Brain microvascular endothelial cell (primary cell): ENCODE results near the gene CDH4.

ENCODE experiments used
- DNase-seq: peaks from one replicate; pipeline ENCODE4 v3.0.0-alpha.2; 2020
- H3K27ac ChIP-seq: fragments of 250-450 bp; sonication (Bioruptor Pico); 2 replicates; pipeline ENCODE4 v1.5.1; 2020; ENCODE audit warnings: mild to moderate bottlenecking, moderate library complexity
- H3K27me3 ChIP-seq: fragments of 250-450 bp; sonication (Bioruptor Pico); replicated peaks from 2 replicates; pipeline ENCODE4 v1.5.1; 2020; ENCODE audit warnings: mild to moderate bottlenecking
- H3K36me3 ChIP-seq: fragments of 250-450 bp; sonication (Bioruptor Pico); replicated peaks from 2 replicates; pipeline ENCODE4 v1.5.1; 2020; ENCODE audit warnings: mild to moderate bottlenecking
- H3K4me3 ChIP-seq: 2 replicates; pipeline ENCODE4 v1.5.1; 2011; ENCODE audit warnings: low read depth, mild to moderate bottlenecking, control low read depth, low read length, moderate library complexity
- in situ Hi-C: cut with HindIII; loops from 2 replicates; pipeline ENCODE4 v1.10.0; 2017; ENCODE audit warnings: low sequenced_read_pairs, low pct_ligation_motif_present
- TF ChIP-seq, protein P1 (sequence below): IDR thresholded peaks from 2 replicates; pipeline ENCODE4 v1.5.1; 2011; ENCODE audit warnings: low read depth, mild to moderate bottlenecking, moderate library complexity, low read length, control low read depth, inconsistent platforms; ENCODE audit errors: missing control alignments

CDH4 gene

GRCh38 chr20:61796738-61797137 lies 544.7 kb downstream of the CDH4 start:
- no peaks in the 10 kb centered on the region for H3K27me3 ChIP-seq
- TF ChIP-seq, protein P1, sequence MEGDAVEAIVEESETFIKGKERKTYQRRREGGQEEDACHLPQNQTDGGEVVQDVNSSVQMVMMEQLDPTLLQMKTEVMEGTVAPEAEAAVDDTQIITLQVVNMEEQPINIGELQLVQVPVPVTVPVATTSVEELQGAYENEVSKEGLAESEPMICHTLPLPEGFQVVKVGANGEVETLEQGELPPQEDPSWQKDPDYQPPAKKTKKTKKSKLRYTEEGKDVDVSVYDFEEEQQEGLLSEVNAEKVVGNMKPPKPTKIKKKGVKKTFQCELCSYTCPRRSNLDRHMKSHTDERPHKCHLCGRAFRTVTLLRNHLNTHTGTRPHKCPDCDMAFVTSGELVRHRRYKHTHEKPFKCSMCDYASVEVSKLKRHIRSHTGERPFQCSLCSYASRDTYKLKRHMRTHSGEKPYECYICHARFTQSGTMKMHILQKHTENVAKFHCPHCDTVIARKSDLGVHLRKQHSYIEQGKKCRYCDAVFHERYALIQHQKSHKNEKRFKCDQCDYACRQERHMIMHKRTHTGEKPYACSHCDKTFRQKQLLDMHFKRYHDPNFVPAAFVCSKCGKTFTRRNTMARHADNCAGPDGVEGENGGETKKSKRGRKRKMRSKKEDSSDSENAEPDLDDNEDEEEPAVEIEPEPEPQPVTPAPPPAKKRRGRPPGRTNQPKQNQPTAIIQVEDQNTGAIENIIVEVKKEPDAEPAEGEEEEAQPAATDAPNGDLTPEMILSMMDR = no peak
- in situ Hi-C loops = no loop called here
- no peaks in the 10 kb centered on the region for H3K36me3 ChIP-seq
- H3K27ac ChIP-seq = no peak overlapping the region
- H3K4me3 ChIP-seq = no peak overlapping the region
- no peak for DNase-seq

DNA sequence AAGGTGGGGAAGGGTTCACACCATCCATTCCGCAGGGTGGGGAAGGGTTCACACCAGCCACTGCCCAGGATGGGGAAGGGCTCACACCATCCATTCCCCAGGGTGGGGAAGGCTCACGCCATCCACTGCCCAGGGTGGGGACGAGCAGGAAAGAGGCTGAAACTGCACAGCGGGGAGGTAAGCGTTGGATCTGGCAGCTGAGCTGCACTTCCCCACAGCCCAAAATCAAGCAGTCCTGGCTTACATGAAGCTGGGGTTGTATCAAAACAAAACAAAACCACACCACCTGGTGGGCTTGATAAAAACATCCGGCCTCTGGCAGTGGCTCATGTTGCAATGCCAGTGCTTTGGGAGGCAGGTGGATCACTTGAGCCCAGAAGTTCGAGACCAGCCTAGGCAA lies 545.1 kb downstream of the CDH4 start:
- in situ Hi-C loops = no loop called here
- no peaks in the 10 kb centered on the region for H3K36me3 ChIP-seq
- no peaks in the 10 kb centered on the region for H3K27me3 ChIP-seq
- H3K27ac ChIP-seq = no peak overlapping the region
- H3K4me3 ChIP-seq = no peak overlapping the region
- no peak for DNase-seq
- TF ChIP-seq, protein P1 = no peak

DNA sequence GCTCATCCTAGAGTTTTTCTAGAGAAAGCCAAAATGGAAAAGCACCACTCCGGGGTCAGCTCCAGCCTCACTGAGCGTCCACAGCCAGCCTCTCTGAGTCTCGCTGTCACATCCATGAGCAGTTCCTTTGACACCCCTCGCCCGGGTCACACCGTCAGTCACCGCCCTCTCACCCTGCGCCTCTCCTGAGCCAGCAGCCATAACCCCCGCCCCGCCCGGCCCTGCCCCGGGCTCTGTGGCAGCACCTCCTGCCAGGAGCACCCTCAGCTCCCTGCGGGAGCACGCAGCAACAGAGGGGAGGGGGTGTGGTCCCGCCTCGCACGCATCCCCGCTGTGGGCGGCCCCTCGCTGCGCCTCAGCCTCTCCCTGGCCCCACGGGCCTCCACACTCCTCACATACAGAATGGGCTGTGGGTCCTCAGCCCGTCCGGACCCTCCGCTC lies 545.9 kb downstream of the CDH4 start:
- no peak for DNase-seq
- Histone ChIP-seq H3K27ac (no peak overlapping the region), H3K27me3 (peaks cover 2% of the 10 kb centered on the region), H3K4me3 (no peak overlapping the region), H3K36me3 (no peaks in the 10 kb centered on the region)
- in situ Hi-C loops = no loop called here
- TF ChIP-seq, protein P1 = no peak

GRCh38 chr20:61798632-61799031 lies 546.6 kb downstream of the CDH4 start:
- peaks cover 2% of the 10 kb centered on the region for H3K27me3 ChIP-seq
- H3K4me3 ChIP-seq = no peak overlapping the region
- DNase-seq = no peak
- no peaks in the 10 kb centered on the region for H3K36me3 ChIP-seq
- TF ChIP-seq, protein P1 = no peak
- in situ Hi-C loops = no loop called here
- H3K27ac ChIP-seq = no peak overlapping the region

DNA sequence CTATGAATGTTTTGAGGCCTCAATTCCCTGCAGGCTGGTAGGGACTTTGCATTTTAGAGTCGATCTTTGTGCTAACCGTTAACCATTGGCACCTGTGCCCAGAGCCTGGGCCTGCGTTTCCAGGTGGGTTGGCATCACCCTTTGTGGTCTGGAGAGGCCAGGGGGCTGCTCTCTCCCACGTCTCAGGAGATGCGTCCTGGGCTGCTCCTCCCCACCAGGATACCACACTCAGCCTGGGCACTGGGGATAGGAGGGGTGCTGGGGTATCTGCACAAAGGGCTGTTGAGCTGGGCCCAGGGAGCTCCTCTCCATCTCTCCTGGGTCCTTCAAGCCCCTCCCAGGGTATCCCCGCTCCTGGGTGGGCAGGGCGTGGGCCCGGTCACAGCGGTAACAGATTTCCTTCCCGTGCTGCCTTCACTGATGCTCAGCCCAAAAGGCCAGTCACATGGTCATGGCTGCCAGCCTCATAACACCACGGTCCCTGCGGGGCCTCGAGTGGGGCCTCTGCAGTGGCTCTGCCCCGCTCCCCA lies 547.4 kb downstream of the CDH4 start:
- no peak overlapping the region for H3K27ac ChIP-seq
- no peaks in the 10 kb centered on the region for H3K36me3 ChIP-seq
- peaks cover 2% of the 10 kb centered on the region for H3K27me3 ChIP-seq
- TF ChIP-seq, protein P1 = no peak
- in situ Hi-C loops = no loop called here
- no peak overlapping the region for H3K4me3 ChIP-seq
- no peak for DNase-seq

- H3K36me3 ChIP-seq = no peaks in the 10 kb centered on the region
- TF ChIP-seq, protein P1 = no peak
- H3K27ac ChIP-seq = no peak overlapping the region
- no peak overlapping the region for H3K4me3 ChIP-seq
- DNase-seq = no peak
- peaks cover 2% of the 10 kb centered on the region for H3K27me3 ChIP-seq
- in situ Hi-C loops = no loop called here
Observed at GRCh38 chr20:61799928-61800327, 547.9 kb downstream of the CDH4 start.
